Heart left ventricle (tissue), 16 donors: ENCODE data around the gene CDK6. TPM values are rescaled to one million over a fixed set of nuclear protein-coding genes. Genes with fewer than 3 reads are reported as not detected.
A peak's percentile ranks its signal among the peaks of the same experiment; 100 is the strongest.

Experiments used
- ATAC-seq, 4 donors: fragments of 200-7000 bp; cut with Tn5 transposase; one replicate each; pipeline ENCODE4 v1.9.1; 2020 to 2022; ENCODE audit warnings: moderate library complexity in 4 of 4, mild to moderate bottlenecking in 3 of 4, moderate number of reproducible peaks in 1 of 4
- DNase-seq, 5 donors: peaks; one replicate each; pipeline ENCODE4 v3.0.0-alpha.2; 2020
- H3K27ac ChIP-seq, 12 donors: fragments of 200-600 bp; sonication (generic) in 4 of 12; one replicate each; pipeline versions ENCODE4 v1.5.0 to v1.8.0; 2016 to 2022; ENCODE audit warnings: mild to moderate bottlenecking in 2 of 12
- H3K27me3 ChIP-seq, 9 donors: fragments of 200-600 bp; sonication (generic) in 2 of 9; one replicate each; pipeline versions ENCODE4 v1.5.1 to v1.8.0; 2016 to 2022; ENCODE audit warnings: mild to moderate bottlenecking in 3 of 9
- H3K36me3 ChIP-seq, 9 donors: fragments of 200-600 bp; sonication (generic) in 2 of 9; one replicate each; pipeline versions ENCODE4 v1.5.0 to v1.8.0; 2018 to 2022; ENCODE audit warnings: mild to moderate bottlenecking in 2 of 9
- H3K4me1 ChIP-seq, 12 donors: fragments of 200-600 bp; sonication (generic) in 4 of 12; one replicate each; pipeline versions ENCODE4 v1.5.0 to v1.8.0; 2016 to 2022; ENCODE audit warnings: mild to moderate bottlenecking in 3 of 12
- H3K4me3 ChIP-seq, 12 donors: fragments of 200-600 bp; sonication (generic) in 4 of 12; one replicate each; pipeline versions ENCODE4 v1.5.0 to v1.8.0; 2017 to 2022; ENCODE audit warnings: mild to moderate bottlenecking in 9 of 12, moderate library complexity in 4 of 12
- H3K9me3 ChIP-seq, 12 donors: fragments of 200-600 bp; sonication (generic) in 4 of 12; one replicate each; pipeline versions ENCODE4 v1.5.0 to v1.8.0; 2016 to 2022; ENCODE audit warnings: mild to moderate bottlenecking in 1 of 12
- POLR2A ChIP-seq, 2 donors: fragments of 450-650 bp; IDR thresholded peaks; one replicate each; pipeline ENCODE4 v1.6.1; 2017; ENCODE audit warnings: antibody characterized with exemption in 2 of 2, mild to moderate bottlenecking in 2 of 2, moderate library complexity in 2 of 2
- WGBS, 4 donors: extraction: QIAGEN DNeasy Blood & Tissue Kit in 2 of 4; methylation state at CpG; one replicate each; pipeline versions ENCODE4 v1.1.5 to v1.1.7; 2013 to 2018; 5-methylcytosine and 5-hydroxymethylcytosine counted together
- intact Hi-C, 10 donors: fragments of 100-400 bp; cut with DNase I; formaldehyde crosslinking; loops; one replicate each; pipeline versions ENCODE4 v1.11.1 to v1.14.2; 2022
- polyA plus RNA-seq, 2 donors: library from polyadenylated mRNA; stranded (reverse); fragments of 200-250 nt; gene quantifications; one replicate each; pipeline ENCODE4 v1.2.3, GENCODE V29; 2013
- total RNA-seq, 9 donors: library from RNA; depleted of rRNA in 2 of 9; stranded (reverse); fragments of >200 nt in 2 of 9; fragmentation: NEBNext Ultra II Directional in 3 of 9; extraction: Animal tissue kit (Norgen Biotek cat#: 25700) in 3 of 9; gene quantifications; one replicate each; pipeline versions ENCODE4 v1.1.0 to v1.2.4, GENCODE V29; 2016 to 2023
- TF ChIP-seq, protein P1 (sequence below), 12 donors: fragments of 200-600 bp; sonication (generic) in 4 of 12; IDR thresholded peaks; one replicate each; pipeline versions ENCODE4 v1.5.0 to v1.8.0; 2018 to 2022; ENCODE audit warnings: antibody characterized with exemption in 12 of 12, mild to moderate bottlenecking in 5 of 12
- donor health status: ischemic (EF 13 %, LVEDD 7.1; RV severe dilation, severe dysfunction).
- donor health status: healthy with polysubstance abuse.
- donor health status: DM: no; HTN: yes; CAD: no.
- donor health status: DM: no; HTN: no; CAD: no.
- donor health status: ischemic (EF 25% LVEDD 6.9; RV normal size, moderate dysfunction).
- donor health status: ischemic (EF 25% LVEDD 5.7; RV mildly dilated, moderate dysfunction).
- donor health status: healthy.
- donor health status: DM: yes; HTN: yes; CAD: no.
- donor health status: ischemic (EF 35%, LVEDD 5.7; RV mildly dilated, moderate dysfunction).
- donor health status: nonischemic (EF 11% LVEDD 7.7; RV severe dilation, severe dysfunction).
- donor health status: DM: yes; HTN: yes; CAD: no.
- donor health status: PGD.
- donor health status: ischemic (EF 29% LVEDD 5.4; RV normal size, mild dysfunction).
- donor health status: nonischemic (EF 23%, LVEDD 6.1; RV moderate dilation, normal function).

Gene CDK6
- total and polyA plus RNA-seq, 11 donors = 2.2 to 40.5 (median 18.7) TPM

DNA sequence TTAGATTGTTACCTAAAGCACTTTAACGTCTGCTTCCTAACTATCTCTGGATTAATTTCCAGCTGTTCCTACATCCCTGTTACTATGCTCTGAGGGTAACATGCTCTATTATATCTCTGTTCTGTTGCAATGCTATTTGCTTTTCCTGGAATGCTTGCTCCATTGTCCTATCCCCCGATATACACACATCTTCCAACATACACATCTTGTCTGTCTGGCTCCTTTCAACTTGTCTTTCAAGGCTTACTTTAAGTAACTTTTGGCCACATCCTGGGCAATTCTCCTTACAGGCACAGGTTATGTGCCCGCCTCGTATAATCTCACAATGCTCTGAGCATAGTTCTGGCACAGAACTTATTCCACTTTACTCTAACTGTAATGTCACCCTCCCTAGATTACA lies 96.2 kb downstream of the CDK6 start:
- Histone ChIP-seq H3K9me3 (no peaks in the 10 kb centered on the region), H3K4me3 (no peak overlapping the region), H3K4me1 (peaks cover 0 to 22% (median 8%) of the 10 kb centered on the region in 12 donors), H3K27me3 (no peaks in the 10 kb centered on the region), H3K36me3 (no peaks in the 10 kb centered on the region), H3K27ac (no peak overlapping the region)
- intact Hi-C loops = no loop called here
- ATAC-seq (peak in 2 of 4 donors; percentile 36 to 37), DNase-seq (no peak)
- WGBS, 4 donors = 52 to 69% (median 56%) methylated on average over 4 of the region's 4 CpGs
- no peak for TF ChIP-seq POLR2A (IDR thresholded peaks at IDR 0.05)
- TF ChIP-seq, protein P1, sequence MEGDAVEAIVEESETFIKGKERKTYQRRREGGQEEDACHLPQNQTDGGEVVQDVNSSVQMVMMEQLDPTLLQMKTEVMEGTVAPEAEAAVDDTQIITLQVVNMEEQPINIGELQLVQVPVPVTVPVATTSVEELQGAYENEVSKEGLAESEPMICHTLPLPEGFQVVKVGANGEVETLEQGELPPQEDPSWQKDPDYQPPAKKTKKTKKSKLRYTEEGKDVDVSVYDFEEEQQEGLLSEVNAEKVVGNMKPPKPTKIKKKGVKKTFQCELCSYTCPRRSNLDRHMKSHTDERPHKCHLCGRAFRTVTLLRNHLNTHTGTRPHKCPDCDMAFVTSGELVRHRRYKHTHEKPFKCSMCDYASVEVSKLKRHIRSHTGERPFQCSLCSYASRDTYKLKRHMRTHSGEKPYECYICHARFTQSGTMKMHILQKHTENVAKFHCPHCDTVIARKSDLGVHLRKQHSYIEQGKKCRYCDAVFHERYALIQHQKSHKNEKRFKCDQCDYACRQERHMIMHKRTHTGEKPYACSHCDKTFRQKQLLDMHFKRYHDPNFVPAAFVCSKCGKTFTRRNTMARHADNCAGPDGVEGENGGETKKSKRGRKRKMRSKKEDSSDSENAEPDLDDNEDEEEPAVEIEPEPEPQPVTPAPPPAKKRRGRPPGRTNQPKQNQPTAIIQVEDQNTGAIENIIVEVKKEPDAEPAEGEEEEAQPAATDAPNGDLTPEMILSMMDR (IDR thresholded peaks at IDR 0.05) = no peak

DNA sequence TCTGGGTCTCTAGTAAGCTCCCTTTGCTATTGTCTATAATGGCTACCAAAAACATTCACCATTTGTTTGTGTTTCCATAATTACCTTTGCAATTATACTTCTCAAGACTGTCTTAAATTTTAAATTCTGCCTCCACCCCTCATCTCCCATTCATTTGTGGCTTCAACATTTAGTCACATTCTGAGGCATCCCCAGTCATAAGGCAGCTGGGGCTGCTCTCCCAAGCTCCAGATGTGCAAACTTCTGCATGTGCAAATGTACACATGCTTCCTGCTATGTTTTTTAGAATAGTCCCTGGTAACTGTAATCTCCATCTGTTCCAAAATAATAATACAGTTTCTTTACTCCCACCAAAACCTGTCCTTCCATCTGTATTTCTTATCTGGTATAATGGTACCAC lies 97.3 kb downstream of the CDK6 start:
- DNase-seq = no peak
- Histone ChIP-seq H3K4me1 (peaks cover 0 to 22% (median 8%) of the 10 kb centered on the region in 12 donors), H3K4me3 (no peak overlapping the region), H3K27ac (no peak overlapping the region), H3K9me3 (no peaks in the 10 kb centered on the region), H3K27me3 (no peaks in the 10 kb centered on the region), H3K36me3 (no peaks in the 10 kb centered on the region)
- TF ChIP-seq, protein P1 (IDR thresholded peaks at IDR 0.05) = no peak
- TF ChIP-seq POLR2A (IDR thresholded peaks at IDR 0.05) = no peak
- intact Hi-C loops = no loop called here
- ATAC-seq = no peak

DNA sequence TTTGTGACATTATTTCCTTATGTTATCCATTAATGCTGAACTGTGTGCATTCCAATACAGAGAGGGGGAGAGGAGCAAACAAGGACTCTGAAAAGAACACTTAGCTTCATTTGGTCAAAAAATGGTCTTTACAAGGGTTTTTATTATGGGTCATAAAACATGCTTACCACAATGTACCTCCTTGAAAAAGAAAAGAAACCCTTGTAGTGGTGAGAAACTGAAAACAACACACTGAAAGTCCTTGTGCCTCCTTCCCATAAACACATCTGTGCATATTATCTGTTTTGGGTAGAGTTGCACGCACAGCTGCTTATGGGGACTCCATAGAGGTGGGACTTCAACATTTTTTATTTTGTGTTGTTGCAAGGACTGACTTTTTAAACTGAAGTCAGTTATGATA lies 98.7 kb downstream of the CDK6 start:
- H3K4me3 ChIP-seq = no peak overlapping the region
- intact Hi-C loops = no loop called here
- DNase-seq (no peak), ATAC-seq (no peak)
- H3K27ac ChIP-seq = no peak overlapping the region
- peaks cover 0 to 21% (median 8%) of the 10 kb centered on the region in 12 donors for H3K4me1 ChIP-seq
- TF ChIP-seq, protein P1 (IDR thresholded peaks at IDR 0.05) = no peak
- TF ChIP-seq POLR2A (IDR thresholded peaks at IDR 0.05) = no peak
- H3K36me3 ChIP-seq = no peaks in the 10 kb centered on the region
- no peaks in the 10 kb centered on the region for H3K9me3 ChIP-seq
- WGBS, 4 donors = 91 to 100% (median 96%) methylated on average over 1 of the region's 1 CpG
- no peaks in the 10 kb centered on the region for H3K27me3 ChIP-seq

DNA sequence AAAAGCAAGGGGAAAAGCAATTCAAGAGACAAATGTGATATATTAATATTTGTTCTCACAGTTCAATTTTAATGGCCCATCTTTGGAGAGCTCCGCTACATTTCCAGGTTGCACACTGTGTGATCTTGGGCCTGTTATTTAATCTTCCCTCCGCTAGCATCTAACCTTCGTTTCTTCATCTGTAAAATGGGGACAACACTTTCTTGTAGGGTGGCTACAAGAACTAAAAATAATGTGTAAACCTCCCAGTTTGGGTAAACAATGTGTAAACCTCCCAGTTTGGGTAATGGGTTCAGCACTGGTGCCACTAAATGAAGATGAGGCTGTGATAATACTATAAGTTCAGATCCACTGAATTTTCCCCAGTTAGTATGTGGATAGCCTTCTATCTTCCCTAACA lies 99.5 kb downstream of the CDK6 start:
- Histone ChIP-seq H3K27me3 (no peaks in the 10 kb centered on the region), H3K27ac (no peak overlapping the region), H3K36me3 (no peaks in the 10 kb centered on the region), H3K4me3 (no peak overlapping the region), H3K9me3 (no peaks in the 10 kb centered on the region), H3K4me1 (peaks cover 0 to 24% (median 9%) of the 10 kb centered on the region in 12 donors)
- ATAC-seq (no peak), DNase-seq (no peak)
- intact Hi-C loops = no loop called here
- WGBS, 4 donors = 96 to 98% (median 97%) methylated on average over 3 of the region's 3 CpGs
- TF ChIP-seq, protein P1 (IDR thresholded peaks at IDR 0.05) = no peak
- no peak for TF ChIP-seq POLR2A (IDR thresholded peaks at IDR 0.05)
